NCI-H2227 (cell line): ENCODE measurements around the gene ELOVL7.
"Not testable (repeated sequence)": the region's sequence is repeated elsewhere in the genome, so short reads cannot be mapped to it uniquely, and the experiment has no call there.

Experiments used
- DNase-seq: peaks from one replicate; lab custom pipeline; 2025; ENCODE audit not compliant: unreplicated experiment; lab: John Stamatoyannopoulos, UW

Gene ELOVL7

DNA sequence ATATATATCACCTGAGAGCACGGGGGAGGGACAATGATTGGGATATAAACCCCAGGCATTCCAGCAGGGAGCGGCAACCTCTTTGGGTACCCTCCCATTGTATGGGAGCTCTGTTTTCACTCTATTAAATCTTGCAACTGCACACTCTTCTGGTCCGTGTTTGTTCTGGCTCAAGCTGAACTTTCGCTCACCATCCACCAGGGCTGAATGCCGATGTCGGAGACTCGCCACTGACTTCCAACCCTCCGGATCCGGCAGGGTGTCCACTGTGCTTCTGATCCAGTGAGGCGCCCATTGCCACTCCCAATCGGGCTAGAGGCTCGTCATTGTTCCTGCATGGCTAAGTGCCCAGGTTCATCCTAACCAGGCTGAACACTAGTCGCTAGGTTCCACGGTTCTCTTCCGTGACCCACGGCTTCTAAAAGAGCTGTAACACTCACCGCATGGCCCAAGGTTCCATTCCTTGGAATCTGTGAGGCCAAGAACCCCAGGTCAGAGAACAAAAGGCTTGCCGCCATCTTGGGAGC, 48.6 kb downstream of the ELOVL7 start:
- not testable (repeated sequence) for DNase-seq

DNA sequence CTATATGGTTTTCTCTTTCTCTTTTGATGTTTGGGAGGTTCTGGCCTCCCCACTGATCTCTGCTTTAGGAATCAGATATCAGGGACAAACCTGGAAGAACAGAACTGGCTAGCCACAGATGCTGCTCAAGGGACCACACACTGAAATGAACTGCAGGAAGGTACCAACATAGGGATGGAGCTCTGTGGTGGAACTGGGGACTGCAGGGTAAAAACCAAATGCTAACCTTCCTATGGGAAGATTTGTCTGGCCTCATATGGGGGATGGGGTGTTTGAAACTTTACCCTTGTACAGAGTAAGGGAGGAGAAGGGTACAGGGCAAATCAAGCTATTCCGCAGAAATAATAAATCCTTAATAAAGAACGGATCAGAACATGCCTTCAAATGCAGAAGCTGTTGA, 49.4 kb downstream of the ELOVL7 start:
- no peak for DNase-seq

DNA sequence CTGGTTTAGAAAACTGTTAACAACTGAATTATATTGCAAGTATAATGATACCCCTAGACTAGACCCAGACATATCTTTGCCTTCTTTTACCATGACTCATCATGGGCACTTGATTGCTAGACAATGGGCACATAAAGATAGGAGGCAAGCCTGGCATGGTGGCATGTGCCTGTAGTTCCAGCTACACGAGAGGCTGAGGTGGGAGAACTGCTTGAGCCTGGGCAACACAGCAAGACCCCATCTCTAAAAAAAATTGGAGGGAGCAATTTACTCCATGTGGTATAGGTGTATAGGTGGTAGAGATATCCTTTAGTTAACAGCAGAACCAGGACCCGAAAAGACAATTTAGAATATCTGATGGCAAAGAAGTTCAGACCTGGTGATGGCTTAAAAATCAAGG, 51.6 kb downstream of the ELOVL7 start:
- no peak for DNase-seq

DNA sequence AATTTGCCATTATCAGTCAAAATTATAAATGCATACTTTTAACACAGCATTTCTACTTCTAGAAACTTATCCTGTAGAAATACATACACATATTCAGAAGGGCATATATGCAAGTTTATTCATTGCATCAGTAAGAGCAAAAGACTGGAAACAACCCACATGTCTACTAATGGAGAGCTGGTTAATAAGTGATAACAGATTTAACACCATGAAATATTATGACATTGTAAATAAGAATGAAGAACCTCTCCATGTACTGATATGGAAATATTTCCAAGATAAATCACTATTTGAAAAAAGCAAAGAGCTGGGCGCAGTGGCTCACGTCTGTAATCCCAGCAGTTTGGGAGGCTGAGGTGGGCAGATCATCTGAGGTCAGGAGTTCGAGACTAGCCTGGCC, 54.5 kb downstream of the ELOVL7 start:
- no peak for DNase-seq

DNA sequence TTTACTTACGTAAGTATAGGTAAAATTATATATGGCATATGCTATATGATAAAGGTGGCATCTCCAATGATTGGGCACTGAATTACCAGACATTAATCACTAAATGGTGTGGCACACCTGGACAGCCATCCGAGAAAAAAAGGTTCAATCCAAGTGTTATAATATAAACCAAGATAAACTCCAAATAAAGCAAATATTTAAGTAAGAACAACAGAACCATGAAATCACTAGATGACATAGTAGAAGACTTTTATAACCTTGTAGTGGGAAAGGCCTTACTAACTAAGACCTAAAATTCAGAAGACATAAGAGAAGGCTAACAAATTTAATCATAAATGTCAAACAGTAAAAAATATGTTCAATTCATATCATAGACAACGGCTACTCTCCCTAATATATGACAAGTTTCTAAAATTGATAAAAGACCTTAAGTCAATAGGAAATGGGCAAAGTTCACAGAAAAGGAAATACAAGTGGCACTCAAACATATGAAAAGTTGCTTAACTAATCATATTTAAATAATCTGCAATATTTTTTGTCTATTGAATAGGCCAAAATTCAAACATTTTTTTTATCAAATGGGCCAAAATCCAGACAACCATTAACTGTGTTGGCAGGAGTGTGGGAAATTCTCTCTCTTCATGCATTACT, 55.1 kb downstream of the ELOVL7 start:
- no peak for DNase-seq

DNA sequence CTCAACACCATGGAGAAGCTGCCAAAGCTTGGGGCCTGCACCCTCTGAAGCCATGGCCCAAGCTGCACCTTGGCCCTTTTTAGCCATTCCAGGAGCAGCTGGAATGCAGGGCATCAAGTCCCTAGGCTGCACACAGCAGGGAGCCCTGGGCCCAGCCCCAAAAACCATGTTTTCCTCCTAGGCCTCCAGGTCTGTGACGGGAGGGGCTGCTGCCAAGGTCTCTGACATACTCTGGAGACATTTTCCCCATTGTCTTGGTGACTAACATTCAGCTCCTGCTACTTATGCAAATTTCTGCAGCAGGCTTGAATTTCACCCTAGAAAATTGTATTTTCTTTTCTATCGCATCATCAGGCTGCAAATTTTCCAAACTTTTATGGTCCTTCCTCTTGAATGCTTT, 64.6 kb downstream of the ELOVL7 start:
- DNase-seq: no peak

DNA sequence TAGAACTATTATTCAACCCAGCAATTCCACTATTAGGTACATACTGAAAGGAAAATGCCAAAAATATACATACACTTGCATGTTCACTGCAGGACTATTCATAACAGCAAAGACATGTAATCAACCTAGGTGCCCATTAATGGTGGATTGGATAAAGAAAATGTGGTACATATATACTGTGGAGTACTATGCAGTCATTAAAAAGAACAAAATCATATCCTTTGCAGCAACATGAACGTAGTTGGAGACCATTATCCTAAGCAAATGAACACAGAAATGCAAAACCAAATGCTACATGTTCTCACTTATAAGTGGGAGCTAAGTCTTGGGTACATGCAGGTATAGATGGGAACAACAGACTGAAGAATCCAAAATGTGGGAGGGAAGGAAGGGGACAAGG, 67.7 kb downstream of the ELOVL7 start:
- DNase-seq: no peak

DNA sequence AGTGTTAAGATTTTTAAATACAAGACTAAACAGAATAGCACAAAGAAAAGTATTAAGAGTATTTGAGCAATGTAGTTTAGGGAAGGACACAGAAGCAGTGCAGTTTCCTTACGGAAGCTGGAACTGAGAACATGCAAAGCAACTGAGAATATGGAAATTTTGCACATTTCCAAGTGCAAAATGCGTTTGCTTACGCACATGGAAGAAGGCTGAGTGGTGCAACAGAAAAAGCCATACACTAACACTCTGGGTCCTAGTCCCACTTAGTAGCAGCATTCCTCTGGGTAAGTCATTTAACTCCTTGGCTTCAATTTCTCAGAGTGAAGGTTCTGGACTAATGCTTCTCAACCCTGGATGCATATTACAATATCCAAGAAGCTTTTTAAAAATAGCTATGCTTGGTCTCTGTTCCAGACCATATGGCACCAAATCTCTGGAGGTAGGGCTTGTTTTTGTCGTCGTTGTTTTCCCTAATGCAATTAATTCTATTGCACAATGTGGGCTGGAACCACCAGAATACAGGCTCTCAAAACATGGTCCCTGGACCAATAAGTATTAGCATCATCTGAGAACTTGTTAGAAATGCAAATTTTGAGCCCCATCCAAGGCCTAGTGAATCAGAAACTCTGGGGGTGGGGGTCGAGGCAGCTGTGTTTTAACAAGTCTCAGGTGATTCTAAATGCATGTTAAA, 78.9 kb downstream of the ELOVL7 start:
- no peak for DNase-seq

DNA sequence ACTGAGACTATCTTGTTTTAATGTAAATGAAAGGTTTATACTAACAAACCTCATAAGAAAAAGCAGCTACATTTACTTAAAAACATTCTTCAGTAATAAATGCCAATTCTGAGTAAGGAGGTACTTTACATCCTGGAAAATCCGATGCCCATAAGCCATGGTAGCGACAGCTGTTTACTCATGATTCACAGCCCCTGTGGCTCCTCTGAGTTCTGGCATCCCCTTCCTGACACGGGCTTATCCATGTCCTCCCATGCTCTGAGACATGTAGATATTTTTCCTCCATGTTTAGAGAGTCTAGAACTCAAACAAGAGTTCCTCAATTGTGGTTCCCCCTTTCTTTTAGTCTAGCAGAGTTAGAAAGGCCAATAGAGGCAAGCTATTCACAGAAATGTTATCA, 81.0 kb downstream of the ELOVL7 start:
- DNase-seq: no peak

DNA sequence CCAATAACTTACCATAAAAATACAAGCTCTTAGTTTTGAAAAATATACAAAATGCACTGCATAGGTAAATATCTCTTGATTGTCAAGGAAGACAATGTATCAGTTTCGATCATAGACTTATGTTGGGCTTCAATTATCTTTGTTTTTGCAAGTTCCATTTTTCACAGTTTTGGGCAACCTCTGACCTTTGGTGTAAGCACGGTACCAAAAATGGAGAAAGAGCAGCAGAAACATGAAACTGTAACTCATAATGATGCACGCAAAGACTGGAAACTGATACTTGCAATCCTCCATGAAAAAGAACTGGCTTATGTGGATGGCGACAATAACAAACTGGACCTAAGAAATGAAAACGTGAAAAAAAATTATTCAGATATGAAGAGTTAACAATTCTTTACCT, 89.6 kb downstream of the ELOVL7 start:
- DNase-seq: no peak

DNA sequence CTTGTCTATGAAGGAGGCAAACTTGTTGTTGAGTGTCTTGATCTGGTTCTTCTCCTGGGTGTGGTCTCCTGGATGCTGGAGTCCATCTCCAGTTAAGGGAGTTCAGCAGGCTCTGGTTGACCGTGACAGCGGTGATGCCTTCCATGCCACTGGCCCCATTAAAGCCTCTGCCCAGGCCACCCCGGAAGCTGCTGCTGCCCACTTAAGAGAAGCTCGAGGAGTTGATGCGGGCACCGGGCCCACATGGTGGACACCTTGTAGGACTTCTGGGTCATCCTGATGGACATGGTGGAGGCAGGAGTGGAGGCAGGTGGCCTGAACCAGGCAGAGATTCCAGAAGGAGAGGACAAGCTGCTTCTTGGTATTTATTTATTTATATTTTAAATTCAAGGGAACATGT, 99.4 kb downstream of the ELOVL7 start:
- no peak for DNase-seq

DNA sequence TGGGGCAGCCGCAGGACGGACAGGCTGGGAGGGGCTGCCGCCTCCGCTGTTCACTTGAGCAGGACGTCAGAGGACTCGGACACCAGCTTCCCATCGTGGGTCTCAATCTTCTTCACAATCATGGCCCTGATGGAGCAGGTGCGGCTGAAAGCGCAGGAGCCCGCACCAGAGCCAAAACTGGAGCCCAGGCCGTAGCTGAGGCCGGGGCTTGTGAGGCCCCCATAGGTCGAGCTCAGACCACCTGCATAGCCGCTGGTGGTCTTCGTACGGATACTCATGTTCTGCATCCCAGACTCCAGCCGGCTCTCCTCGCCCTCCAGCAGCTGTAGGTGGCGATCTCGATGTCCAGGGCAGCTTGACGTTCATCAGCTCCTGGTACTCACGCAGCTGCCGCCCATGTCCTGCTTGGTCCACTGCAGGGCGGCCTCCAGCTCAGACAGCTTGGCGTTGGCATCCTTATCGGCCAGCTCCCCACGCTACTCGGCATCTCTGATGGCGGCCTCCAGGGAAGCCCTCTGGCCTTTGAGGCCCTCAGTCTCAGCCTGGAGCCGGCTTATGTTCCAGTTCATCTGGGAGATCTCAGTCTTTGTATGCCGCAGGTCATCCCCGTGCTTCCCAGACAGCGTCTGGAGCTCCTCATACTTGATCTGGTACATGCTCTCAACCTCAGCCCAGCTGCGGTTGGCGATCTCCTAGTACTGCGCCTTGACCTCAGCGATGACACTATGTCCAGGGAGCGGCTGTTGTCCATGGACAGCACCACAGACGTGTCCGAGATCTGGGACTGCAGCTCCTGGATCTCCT, 100.4 kb downstream of the ELOVL7 start:
- no peak for DNase-seq

DNA sequence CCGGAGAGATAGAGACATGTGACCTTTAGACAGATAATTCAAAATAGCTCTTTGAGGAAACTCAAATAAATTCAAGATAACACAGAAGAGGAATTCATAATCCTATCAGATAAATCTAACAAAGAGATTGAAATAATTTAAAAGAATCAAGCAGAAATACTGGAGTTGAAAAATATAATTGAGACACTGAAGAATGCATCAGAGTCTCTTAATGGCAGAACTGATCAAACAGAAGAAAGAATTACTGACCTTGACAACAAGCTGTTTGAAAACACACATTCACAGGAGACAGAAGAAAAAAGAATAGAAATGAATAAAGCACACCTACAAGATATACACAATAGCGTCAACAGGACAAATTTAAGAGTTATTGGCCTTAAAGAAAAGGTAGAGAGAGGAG, 103.7 kb downstream of the ELOVL7 start:
- DNase-seq: no peak

DNA sequence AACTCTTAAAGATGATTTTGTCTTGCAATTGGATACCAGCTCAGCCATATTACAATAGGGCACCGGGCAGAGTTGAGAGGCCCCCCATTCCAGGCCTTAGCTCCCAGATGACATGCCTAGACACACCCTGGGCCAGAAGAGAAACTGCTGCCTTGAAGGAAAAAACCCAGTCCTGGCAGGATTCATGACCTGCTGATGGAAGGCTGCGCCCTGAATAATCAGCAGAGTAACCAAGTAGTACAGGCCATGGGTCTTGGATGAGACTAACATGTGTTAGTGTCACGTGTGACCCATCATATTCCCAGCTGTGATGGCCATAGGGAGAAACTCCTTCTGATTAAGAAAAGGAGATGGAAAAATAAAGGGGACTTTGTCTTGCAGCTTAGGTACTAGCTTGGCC, 105.1 kb downstream of the ELOVL7 start:
- no peak for DNase-seq

DNA sequence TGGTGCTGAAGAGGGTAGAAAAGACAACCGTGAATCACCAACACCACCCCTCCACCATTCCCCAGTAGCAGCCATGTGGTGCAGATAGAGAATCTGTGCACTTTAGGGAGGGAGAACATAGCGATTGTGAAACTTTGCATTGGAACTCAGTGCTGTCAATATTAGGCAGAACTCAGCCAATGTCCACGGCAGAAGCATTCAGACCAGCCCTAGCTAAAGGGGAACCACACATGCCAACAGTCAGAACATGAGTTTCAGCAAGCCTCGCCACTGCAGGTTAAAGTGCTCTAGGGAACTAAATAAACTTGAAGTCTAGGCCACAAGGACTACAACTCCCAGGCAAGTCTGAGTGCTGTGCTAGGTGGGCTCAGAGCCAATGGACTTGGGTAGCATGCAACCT, 105.6 kb downstream of the ELOVL7 start:
- DNase-seq: no peak

DNA sequence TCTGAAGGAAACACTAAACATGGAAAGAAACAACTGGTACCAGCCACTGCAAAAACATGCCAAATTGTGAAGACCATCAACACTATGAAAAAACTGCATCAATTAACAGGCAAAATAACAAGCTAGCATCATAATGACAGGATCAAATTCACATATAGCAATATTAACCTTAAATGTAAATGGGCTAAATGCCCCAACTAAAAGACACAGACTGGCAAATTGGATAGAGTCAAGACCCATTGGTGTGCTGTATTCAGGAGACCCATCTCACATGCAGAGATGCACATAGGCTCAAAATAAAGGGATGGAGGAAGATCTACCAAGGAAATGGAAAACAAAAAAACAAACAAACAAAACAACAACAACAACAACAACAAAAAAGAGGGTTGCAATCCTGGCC, 113.2 kb downstream of the ELOVL7 start:
- not testable (repeated sequence) for DNase-seq

DNA sequence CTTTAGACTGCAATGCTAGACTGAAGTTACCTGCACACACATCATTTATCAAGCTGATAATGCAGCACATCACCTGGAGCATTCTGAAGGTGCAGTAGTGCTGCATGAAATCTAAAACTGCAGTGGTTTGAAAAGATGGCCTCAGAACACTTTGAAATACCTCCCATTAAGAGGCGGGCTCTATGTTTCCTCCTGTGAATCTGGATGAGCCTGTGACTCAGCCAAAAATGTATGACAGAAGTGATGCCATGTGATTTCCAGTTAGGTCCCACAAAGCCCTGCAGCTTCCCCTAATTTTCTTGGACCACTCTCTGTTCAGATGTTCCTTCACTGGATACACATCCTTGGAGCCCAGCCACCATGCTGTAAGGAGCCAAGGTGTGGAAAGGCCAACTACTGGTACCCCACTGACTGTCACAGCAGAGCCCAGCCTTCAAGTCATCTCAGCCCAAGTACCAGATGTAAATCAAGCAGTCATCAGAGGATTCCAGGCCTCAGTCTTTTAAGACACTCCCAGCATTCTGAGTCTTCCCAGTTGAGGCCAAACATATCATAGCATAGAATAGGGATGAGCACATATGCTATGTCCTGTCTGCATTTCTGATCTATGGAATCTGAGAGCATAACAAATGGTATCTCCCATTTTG, 116.9 kb downstream of the ELOVL7 start:
- DNase-seq: no peak

DNA sequence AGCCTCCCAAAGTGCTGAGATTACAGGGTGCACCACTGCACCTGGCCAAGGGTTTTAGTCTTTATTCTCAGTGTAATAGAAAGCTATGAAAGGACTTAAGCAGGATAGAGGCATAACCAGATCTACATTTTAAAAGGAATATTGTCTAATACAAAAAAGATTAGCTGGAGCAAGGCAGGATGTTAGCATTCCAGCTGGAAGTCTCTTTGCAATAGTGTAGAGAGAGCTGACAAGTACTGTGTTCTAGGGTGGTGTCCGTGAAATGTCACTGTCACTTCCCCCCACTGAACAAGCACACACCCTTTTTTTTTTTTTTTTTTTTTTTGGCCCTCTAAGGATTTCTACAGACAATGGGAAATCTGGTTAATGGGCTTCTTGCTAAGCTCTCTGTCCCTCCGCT, 119.9 kb downstream of the ELOVL7 start:
- no peak for DNase-seq

DNA sequence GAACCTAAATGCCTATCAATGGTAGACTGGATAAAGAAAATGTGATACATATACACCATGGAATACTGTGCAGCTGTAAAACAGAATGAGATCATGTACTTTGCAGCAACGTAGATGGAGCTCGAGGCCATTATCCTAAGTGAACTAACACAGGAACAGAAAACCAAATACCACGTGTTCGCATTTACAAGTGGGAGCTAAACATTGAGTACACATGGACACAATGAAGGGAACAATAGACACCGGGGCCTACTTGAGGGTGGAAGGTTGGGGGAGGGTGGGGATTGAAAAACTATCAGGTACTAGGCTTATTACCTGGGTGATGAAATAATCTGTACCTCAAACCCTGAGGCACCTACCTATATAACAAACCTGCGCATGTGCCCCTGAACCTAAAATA, 121.7 kb downstream of the ELOVL7 start:
- DNase-seq: no peak

DNA sequence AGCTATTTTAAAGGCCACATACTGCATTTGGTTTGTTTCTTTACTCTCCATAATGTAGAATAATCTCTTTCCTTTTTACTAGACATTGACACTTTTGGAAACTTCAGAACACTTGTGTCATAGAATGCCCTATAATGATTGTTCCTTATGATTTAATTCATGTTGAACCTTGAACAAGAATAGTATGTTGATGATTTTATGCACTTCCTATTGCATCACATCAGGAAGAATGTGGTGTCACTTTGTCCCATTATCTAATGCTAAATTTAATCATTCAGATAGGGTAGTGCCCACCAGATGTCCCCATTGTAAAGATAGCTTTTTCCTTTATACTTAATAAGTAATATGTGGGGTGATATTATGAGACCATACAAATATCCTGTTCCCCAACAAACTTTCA, 124.7 kb downstream of the ELOVL7 start:
- DNase-seq: no peak

DNA sequence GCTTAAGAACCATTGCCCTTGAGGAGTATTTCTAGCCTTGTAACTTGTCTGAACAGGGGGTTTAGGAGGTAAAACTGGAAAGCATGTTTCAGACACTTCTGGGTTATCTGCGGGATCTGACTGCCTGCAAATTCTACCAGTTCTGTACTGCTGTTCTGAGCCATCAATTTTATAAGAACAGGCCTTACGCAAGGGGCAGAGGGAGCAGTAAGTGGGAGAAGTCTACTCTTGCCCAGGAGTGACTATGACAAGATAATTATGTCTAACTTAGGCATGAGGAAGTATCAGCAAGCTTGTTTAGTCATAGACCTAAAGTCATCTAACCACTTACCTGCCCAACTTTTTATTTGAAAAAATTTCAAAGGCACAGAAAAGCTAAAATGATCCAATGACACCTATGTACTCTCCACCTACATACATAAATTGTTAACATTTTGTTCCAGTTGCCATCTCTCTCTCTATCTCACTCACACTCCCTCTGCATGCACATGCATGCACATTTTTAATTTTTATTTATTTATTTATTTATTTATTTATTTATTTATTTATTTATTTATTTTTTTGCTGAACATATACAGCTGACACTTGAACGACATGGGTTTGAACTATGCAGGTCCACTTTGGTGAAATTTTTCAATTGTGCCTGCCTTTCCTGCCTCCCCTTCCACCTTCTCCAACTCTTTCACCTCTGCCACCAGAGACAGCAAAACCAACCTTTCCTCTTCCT, 125.7 kb downstream of the ELOVL7 start:
- DNase-seq: no peak
